Measurements from ENCODE around the gene CTRB2.

The CTRB2 gene

DNA sequence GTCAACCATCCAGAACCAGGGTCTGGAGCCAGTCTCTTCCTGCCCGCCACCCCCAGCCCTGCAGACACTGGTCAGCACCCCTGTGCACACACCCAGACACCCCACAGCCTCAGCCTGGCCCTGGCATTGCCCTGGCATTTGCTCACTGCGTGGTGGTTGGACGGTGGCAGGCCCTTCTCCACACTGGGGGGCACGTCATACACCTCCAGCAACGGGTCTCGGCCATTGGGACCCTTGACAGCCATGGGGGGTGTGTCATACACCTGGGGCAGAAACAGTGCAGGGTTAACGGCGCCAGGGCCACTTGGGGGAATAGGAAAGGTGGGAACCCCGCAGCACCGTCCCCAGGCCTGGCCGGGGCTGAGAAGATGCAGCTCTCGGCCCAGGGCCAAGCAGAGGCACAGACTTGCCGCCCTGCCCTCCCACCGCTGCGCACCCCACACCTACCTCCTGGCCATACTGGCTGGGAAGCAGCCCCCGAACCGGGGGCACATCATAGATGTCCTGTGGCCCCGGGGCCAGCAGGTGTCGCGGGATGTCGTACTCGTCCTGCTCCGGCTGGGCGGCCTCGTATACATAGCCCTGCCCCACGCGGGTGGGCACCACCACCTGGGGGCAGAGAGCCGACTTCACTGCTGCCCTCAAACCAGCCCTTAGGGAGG is 29.9 kb upstream of the CTRB2 start:
- TF ChIP-seq FOXP2 (optimal IDR thresholded peaks at IDR 0.05; ENCODE audit: borderline replicate concordance, extremely low read depth, extremely low read length, insufficient read depth) (no peak), TAF1 (IDR thresholded peaks at IDR 0.05; ENCODE audit: borderline replicate concordance, insufficient read depth, low read length) (no peak), REST (IDR thresholded peaks at IDR 0.05; ENCODE audit: insufficient read depth in 1 of 2, low read depth in 2 of 2, low read length in 2 of 2) (no peak), SIN3A (IDR thresholded peaks at IDR 0.05; ENCODE audit: borderline replicate concordance, insufficient read depth, low read length) (no peak), POLR2AphosphoS5 (IDR thresholded peaks at IDR 0.05; ENCODE audit: low read depth, low read length) (no peak)

GRCh38 chr16:75236232-75236631 is 29.3 kb upstream of the CTRB2 start:
- TF ChIP-seq FOXP2 (optimal IDR thresholded peaks at IDR 0.05; ENCODE audit: borderline replicate concordance, extremely low read depth, extremely low read length, insufficient read depth) (no peak), SIN3A (IDR thresholded peaks at IDR 0.05; ENCODE audit: borderline replicate concordance, insufficient read depth, low read length) (no peak), POLR2AphosphoS5 (IDR thresholded peaks at IDR 0.05; ENCODE audit: low read depth, low read length) (no peak)

- TF ChIP-seq FOXP2 (optimal IDR thresholded peaks at IDR 0.05; ENCODE audit: borderline replicate concordance, extremely low read depth, extremely low read length, insufficient read depth) (no peak), SIN3A (IDR thresholded peaks at IDR 0.05; ENCODE audit: borderline replicate concordance, insufficient read depth, low read length) (no peak), POLR2AphosphoS5 (IDR thresholded peaks at IDR 0.05; ENCODE audit: low read depth, low read length) (no peak), REST (IDR thresholded peaks at IDR 0.05; ENCODE audit: insufficient read depth in 1 of 2, low read depth in 2 of 2, low read length in 2 of 2) (no peak), TAF1 (IDR thresholded peaks at IDR 0.05; ENCODE audit: borderline replicate concordance, insufficient read depth, low read length) (no peak)
These were observed 28.8 kb upstream of the CTRB2 start for GRCh38 chr16:75235721-75236193.

GRCh38 chr16:75234856-75235696 is 28.1 kb upstream of the CTRB2 start:
- TF ChIP-seq POLR2AphosphoS5 (IDR thresholded peaks at IDR 0.05; ENCODE audit: low read depth, low read length) = no peak
- no peak for TF ChIP-seq SIN3A (IDR thresholded peaks at IDR 0.05; ENCODE audit: borderline replicate concordance, insufficient read depth, low read length)
- TF ChIP-seq FOXP2 (optimal IDR thresholded peaks at IDR 0.05; ENCODE audit: borderline replicate concordance, extremely low read depth, extremely low read length, insufficient read depth) = no peak
- no peak for TF ChIP-seq TAF1 (IDR thresholded peaks at IDR 0.05; ENCODE audit: borderline replicate concordance, insufficient read depth, low read length)
- no peak for TF ChIP-seq REST (IDR thresholded peaks at IDR 0.05; ENCODE audit: insufficient read depth in 1 of 2, low read depth in 2 of 2, low read length in 2 of 2)

DNA sequence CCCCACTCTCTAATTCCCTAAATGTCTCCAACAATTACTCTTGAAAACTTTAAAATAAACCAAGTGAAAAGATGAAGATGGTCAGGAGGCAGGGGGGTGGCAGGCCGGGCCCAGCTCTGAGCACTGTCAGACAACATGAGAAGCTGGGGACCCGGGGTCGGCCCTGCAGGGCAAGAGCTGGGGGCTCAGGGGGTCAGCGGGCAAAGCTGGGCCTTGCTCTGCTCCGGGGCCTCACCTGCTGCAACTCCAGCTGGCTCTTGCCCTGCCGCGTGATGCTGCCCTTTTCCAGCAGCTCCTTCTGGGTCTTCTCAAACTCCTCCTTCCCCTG is 26.6 kb upstream of the CTRB2 start:
- TF ChIP-seq POLR2AphosphoS5 (IDR thresholded peaks at IDR 0.05; ENCODE audit: low read depth, low read length) (no peak), REST (IDR thresholded peaks at IDR 0.05; ENCODE audit: insufficient read depth in 1 of 2, low read depth in 2 of 2, low read length in 2 of 2) (no peak), TAF1 (IDR thresholded peaks at IDR 0.05; ENCODE audit: borderline replicate concordance, insufficient read depth, low read length) (no peak), FOXP2 (optimal IDR thresholded peaks at IDR 0.05; ENCODE audit: borderline replicate concordance, extremely low read depth, extremely low read length, insufficient read depth) (no peak), SIN3A (IDR thresholded peaks at IDR 0.05; ENCODE audit: borderline replicate concordance, insufficient read depth, low read length) (no peak)

Data from PFSK-1 (cell line).